ENCODE measurements around the gene UQCRC1.

UQCRC1 gene

GRCh38 chr3:48569808-48570450 is 39.5 kb downstream of the UQCRC1 start:
- no peak for DNase-seq

- DNase-seq: no peak
Measured at GRCh38 chr3:48569400-48569799, 40.0 kb downstream of the UQCRC1 start.

GRCh38 chr3:48568476-48568875 is 41.0 kb downstream of the UQCRC1 start:
- no peak for DNase-seq

DNA sequence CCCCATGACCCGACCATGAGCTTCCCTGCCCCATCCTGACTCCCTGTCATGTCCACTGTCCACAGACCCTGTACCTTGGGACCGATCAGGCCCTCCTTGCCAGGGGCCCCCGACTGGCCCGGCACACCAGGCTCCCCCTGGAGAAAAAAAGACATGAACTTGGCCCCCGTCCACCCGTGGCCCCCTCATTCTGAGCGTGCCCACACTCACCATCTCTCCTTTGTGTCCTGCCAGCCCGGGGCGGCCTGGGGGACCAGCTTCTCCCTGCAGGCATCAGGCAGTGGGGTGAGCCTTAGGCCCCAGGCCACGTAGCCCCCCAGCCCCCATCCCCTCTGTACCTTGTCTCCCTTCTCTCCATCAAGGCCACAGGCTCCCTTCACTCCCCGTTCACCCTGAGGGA is 41.9 kb downstream of the UQCRC1 start:
- no peak for DNase-seq

DNA sequence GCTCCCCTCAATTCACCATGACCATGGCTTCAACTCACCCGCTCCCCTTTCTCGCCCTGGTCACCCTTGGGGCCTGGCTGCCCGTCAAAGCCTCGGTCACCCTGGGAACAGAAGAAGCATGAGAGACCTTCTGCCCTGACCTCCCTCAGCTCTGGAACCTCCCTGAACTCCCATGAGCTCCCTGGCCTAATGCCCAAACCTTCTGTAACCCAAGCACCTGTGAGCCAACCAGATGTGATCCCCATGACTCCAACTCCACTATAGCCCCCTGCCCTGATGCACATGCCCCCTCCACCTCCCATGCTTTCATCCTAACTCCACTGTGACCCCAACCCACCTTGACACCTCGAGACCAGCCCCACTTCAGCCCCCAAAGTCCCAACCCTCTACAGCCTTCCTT is 42.4 kb downstream of the UQCRC1 start:
- DNase-seq: no peak

DNA sequence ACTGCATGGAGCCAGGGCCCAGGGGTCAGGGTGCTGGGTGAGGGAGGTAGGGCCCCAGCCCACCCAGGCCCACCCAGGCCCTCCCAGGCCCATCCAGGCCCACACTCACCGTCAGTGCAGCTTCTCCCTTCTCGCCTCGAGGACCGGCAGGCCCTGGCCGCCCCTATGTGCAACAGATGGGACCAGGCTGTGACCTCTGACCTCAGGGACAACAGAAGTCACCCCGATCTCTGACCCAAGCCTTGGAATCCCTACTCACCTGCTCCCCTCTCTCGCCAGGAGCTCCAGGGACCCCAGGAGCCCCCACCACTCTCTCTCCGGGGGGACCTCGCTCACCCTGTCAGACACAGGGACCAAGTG is 43.1 kb downstream of the UQCRC1 start:
- no peak for DNase-seq

DNA sequence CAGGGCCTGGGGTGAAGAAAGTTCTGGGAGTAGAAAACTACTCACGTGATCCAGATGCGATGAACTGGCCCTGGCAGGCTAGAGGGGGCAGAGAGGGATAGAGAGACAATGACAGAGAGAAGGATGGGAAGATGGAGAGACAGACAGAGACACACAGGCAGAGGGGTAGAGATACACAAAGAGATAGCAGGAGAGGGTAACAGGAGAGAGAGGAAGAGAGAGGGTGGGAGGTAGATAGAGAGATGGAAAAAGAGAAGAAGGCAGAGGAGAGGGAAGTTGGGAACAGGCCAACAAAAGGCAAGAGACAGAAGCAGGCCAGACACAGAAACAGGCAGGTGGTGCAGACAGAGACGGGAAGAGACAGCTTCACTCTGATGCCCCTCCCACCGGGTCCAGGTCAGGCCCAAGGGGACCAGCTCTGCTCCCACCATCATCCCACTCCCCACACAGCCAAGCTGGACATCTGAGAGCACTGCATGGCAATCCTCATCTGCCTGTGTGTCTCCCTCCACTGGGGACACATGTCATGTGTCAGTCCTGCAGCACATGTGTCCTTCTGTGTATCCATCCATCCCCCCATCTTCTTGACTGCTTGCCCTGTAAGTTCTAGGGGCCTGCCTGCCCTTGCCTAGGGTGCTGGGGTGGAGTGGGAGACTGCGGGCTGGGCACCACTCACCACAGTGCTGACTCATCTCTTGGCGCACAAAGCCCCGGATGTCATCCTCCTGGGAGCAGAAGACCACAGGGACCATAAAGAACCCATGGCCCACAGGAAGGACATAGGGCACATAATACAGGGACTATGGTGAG is 43.6 kb downstream of the UQCRC1 start:
- DNase-seq: no peak

GRCh38 chr3:48565186-48565585 is 44.3 kb downstream of the UQCRC1 start:
- no peak for DNase-seq

DNA sequence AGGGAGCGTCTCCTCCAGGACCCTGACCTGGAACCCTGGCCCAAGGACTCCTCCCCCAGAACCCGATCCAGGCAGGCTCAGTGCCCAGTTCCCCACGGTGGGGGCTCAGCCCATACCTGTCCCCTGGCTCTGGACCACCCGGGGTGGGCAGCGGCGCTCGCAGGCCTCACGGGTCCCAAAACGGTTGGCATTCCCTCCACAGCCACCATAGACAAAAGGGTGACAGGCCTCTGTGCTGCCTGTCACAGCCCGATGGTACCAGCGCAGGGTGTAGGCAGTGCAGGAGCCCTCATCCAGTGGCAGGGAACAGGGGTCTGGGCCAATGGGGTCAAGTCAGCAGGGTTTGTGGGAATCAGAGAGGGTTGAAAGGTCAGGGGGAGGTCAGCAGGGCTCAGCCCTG is 44.8 kb downstream of the UQCRC1 start:
- no peak for DNase-seq

DNA sequence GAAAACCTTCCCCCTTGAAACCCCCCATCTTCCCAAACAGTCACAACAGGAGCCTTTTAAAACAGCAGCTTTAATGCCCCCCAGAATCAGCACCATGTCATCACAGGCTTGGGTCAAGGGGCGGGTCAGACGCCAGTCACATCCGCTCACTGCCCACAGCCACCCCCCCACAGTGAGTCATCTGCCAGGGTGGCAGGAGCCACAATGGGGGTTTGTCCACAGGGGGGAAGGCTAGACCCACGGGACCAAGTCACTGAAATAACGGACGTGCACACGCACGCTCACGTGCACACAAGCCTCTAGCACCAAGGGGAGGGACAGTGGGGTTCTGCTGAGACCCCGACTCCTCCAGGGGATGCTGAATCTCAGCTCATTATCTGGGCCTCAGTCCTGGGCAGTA is 45.4 kb downstream of the UQCRC1 start:
- no peak for DNase-seq

DNA sequence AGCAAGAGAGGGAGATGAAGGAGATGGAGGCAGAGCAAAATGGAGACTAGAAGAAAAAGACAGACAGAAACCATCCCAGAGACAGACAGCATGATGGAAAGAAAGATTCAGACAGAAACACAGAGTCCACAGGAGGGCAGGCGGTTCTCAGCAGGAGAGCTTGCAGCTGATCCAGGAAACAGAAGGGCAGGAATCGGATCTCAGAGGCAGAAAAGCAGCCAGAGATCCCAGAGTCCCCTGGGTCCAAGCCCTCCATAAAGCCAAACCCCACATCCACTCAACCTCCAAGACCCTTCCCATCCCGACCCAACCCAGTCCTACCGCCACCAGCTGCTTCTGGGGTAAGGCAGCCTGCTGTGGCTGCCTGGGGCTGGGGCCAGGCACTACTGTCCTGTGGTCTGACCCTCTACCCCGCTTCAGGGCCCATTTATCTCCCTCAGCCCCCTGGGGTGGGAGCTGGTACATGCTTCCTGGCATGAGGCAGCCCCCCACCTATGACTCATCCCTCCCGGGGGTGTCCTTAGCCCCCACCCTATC is 46.0 kb downstream of the UQCRC1 start, which contains the start of gene UCN2:
Gene UCN2, minus strand, starts transcription at position 400 of the 537 bp plus-strand sequence. CDS start 657 bp downstream, outside the sequence.
- peak; percentile 4 for DNase-seq

DNA sequence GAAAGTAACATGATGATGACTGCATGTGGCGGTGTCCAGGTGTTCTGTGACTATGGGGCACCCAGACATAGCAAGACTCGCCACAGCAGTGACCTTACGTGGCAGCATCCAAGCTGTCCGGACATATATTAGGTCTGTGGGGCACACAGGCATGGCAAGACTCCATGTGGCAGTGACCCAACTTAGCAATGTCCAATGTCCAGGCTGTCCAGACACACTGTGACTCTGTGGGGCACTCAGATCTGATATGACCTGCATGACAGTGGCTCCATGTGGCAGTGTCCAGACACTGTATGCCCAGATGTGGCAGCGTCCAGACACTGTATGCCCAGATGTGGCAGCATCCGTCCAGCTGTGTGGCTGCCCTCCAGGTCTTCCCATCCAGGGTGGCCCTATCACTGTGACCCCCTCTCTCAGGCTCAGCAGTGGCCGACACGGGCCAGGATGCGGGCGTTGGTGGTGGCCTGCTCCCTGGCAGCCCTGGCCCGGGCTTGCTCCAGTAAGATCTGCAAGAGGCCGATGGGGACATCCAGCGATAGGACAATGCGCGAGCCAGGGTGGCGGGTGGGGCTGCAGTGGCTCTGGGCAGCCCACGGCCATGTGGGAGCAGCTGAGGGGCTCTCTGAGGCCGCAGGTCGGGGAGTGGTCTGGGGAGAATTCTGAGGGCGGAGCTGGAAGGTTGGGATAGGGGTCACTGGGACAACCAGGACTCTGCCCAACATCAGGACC is 46.9 kb downstream of the UQCRC1 start:
- no peak for DNase-seq

DNA sequence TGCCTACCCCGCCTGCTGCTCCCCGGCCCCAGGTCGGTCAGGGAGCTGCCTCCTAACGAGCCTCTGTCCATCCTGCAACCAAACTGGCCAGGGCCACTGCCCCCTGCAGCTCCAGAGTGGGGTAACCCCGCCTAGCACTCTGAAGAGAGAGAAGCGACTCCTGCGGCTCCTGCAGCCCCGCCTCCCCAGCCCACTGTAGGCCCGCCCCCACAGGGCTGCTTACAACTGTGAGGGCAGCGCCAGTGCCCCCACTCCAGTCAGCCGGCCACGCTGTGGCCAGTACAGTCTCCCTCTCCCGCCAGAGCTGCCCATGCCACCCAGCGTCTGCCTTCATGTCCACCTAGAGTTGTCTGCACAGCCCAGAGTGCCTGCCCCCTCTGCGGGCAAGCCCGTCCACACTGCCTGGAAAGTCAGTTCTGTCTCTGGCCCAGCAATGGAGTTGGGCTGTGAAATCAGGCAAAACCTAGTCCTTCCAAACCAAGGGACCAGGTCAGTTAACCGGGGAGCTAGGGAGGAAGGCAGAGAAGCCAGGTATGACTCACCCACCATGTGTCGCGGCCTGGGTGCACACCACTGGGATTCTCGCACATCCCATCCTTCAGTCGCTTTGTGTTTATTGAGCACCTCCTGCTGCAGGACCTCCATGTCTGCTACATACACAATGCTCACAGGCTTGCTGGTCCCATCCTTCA is 48.3 kb downstream of the UQCRC1 start:
- no peak for DNase-seq

DNA sequence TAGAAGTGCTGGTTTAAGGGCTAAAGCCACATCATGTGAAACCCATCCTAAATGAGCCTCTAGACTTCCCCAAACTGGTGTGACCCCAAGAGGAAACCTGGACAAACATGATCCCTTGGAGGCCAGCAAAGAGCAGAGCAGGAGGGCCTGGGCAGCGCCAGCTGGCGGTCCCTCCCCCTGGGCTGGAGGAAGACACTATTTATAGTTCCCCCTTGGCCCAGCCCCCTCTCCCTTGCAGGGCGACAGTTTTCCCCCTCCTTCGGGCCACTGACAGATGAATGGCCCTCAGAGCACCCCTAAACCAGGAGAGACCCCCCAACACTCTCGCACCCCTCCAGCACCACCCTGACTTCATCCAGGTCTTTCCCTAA is 48.8 kb downstream of the UQCRC1 start:
- DNase-seq: no peak

- DNase-seq: no peak
Measured at GRCh38 chr3:48558493-48559134, 50.8 kb downstream of the UQCRC1 start.

DNA sequence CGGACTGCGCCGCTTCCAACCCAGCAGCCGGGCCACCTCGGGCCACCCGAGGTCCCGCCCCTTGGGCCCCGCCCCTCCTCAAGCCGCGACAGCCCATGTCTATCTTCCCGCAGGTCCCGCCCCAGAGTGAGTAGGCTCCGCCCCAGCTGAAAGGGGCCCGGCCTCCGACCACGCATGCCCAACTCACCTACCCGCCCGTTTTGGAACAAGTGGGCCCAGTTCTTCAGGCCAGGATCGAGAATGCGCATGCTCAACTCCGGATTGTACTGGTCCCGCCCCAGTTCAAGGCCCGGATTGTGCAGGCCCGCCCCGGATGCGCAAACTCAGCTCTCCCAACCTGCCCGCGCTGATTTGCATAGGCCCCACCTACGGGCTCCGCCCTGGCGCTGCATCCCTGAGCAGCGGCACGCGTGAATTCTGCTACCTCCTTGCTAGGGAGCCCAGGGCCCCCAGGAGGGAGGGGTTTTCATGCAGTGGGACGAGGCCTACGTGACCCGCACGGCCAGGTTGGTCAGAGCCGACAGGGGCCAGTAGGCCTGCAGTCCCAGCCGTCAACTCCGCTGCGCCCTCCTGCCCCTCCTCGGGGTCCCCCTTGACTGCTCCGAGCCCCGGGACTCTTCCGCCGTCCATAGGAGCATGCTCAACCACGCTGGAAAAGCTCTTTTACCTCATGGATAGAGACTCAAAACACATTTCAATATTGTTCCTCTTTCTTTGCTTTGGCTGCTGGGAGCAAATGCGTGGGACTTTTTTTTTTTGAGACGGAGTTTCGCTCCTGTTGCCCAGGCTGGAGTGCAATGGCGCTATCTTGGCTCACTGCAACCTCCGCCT is 52.4 kb downstream of the UQCRC1 start, which contains the start of gene PFKFB4:
Gene PFKFB4, minus strand, starts transcription at position 8 of the 831 bp plus-strand sequence. CDS start 26 bp downstream, outside the sequence.
- peak; percentile 97 for DNase-seq

- no peak for DNase-seq
Measured at GRCh38 chr3:48555949-48556795, 53.3 kb downstream of the UQCRC1 start.

DNA sequence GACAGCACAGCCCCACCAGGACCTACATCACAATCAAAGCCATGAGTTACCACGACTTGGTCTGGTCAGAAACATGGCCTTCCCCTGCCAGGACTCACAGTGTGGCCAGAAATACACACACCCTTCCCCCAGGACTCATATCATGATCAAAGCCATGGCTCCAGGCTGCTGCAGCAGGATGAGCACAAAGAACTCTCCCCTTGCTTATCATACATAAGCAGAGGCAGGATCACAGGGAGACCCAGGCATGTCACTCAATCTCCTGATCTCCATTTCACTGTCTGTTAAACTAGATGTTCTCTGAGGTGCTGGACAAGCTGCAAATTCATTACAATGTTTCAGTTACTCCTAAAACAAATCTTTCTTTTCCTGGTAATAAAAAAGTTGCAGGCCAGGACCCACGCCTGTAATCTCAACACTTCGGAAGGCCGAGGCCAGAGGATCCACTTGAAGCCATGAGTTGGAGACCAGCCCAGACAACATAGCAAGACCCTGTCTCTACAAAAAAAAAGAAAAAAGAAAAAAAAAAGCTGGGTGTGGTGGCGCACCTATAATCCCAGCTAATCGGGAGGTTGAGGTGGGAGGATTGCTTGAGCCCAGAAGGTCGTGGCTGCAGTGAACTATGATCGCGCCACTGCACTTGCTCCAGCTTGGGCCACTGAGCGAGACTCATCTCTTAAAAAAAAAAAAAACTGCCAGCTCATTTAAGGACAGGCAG is 54.1 kb downstream of the UQCRC1 start:
- no peak for DNase-seq

Measured in NCI-H1092 treated with DMSO at 0.1 percent for 48 hours (cell line).